Stimulated activated memory B cell treated with anti-CD40 and anti-IgM and Interleukin-4, amounts not matched to agents 10 μg/mL and 1 μg/mL and 100 μg/mL, for 72 hours (primary cell): ENCODE measurements around the gene ZSCAN30.
A peak's percentile ranks its signal among the peaks of the same experiment; 100 is the strongest.

Source experiments
- ATAC-seq: fragments of 150-1000 bp; cut with Tn5 transposase; 2 replicates; pipeline ENCODE4 v1.10.0; 2021
- H3K27ac Mint-ChIP-seq: one replicate; pipeline ENCODE4 v1.8.0; 2022; ENCODE audit warnings: mild to moderate bottlenecking, mixed read lengths
- H3K27me3 Mint-ChIP-seq: one replicate; pipeline ENCODE4 v1.8.0; 2022; ENCODE audit warnings: mixed read lengths
- H3K36me3 Mint-ChIP-seq: one replicate; pipeline ENCODE4 v1.8.0; 2022; ENCODE audit warnings: mixed read lengths
- H3K4me1 Mint-ChIP-seq: one replicate; pipeline ENCODE4 v1.8.0; 2022; ENCODE audit warnings: mixed read lengths
- H3K4me3 Mint-ChIP-seq: one replicate; pipeline ENCODE4 v1.8.0; 2022; ENCODE audit warnings: mild to moderate bottlenecking, moderate library complexity, mixed read lengths
- H3K9me3 Mint-ChIP-seq: one replicate; pipeline ENCODE4 v1.8.0; 2022; ENCODE audit warnings: mixed read lengths

Gene ZSCAN30

DNA sequence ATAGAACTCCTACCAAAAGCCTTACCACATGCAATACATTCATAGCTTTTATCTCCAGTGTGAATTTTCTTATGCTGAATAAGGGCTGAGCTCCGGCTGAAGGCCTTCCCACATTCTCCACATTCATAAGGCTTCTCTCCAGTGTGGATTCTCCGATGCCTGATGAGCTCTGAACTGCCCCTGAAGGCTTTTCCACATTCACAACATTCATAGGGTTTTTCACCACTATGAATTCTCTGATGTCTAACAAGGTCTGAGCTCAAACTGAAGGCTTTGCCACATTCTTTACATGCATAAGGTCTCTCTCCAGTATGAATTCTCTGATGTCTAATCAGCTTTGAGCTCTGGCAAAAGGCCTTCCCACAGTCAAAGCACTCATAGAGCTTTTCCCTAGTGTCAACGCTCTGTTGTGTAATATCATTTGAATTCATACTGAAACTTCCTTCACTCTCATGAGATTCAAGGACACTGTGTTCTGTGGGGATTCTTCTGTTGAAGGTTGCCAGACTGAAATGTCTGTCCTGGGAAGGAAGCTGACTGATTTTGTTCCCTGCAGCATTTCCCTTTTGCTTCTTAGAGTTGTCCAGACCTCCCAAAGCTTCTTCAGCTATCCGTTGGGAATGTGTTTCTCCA lies 36.3 kb downstream of the ZSCAN30 start:
- Mint-ChIP-seq H3K36me3 (peaks cover 81% of the 10 kb centered on the region), H3K9me3 (peaks cover 12% of the 10 kb centered on the region), H3K4me1 (no peaks in the 10 kb centered on the region), H3K4me3 (no peak overlapping the region), H3K27me3 (no peaks in the 10 kb centered on the region), H3K27ac (no peak overlapping the region)
- ATAC-seq = no peak

- Mint-ChIP-seq H3K36me3 (peaks cover 81% of the 10 kb centered on the region), H3K4me3 (no peak overlapping the region), H3K9me3 (peaks cover 15% of the 10 kb centered on the region), H3K4me1 (peaks cover 10% of the 10 kb centered on the region), H3K27ac (no peak overlapping the region), H3K27me3 (no peaks in the 10 kb centered on the region)
- no peak for ATAC-seq
Measured at GRCh38 chr18:35252466-35252865, 37.6 kb downstream of the ZSCAN30 start.

- Mint-ChIP-seq H3K27me3 (no peaks in the 10 kb centered on the region), H3K9me3 (peaks cover 35% of the 10 kb centered on the region), H3K4me3 (no peak overlapping the region), H3K4me1 (peaks cover 31% of the 10 kb centered on the region), H3K27ac (peak overlapping the region; percentile 66), H3K36me3 (peaks cover 94% of the 10 kb centered on the region)
- ATAC-seq = no peak
Measured at GRCh38 chr18:35248429-35248828, 41.6 kb downstream of the ZSCAN30 start.

GRCh38 chr18:35247412-35248249 lies 42.4 kb downstream of the ZSCAN30 start:
- peaks cover 33% of the 10 kb centered on the region for H3K9me3 Mint-ChIP-seq
- peak overlapping the region; percentile 66 for H3K27ac Mint-ChIP-seq
- H3K36me3 Mint-ChIP-seq = peaks cover 94% of the 10 kb centered on the region

GRCh38 chr18:35246831-35247230 lies 43.2 kb downstream of the ZSCAN30 start:
- Mint-ChIP-seq H3K4me1 (peaks cover 38% of the 10 kb centered on the region), H3K27ac (peak overlapping the region; percentile 66), H3K4me3 (no peak overlapping the region), H3K27me3 (no peaks in the 10 kb centered on the region), H3K36me3 (peaks cover 89% of the 10 kb centered on the region), H3K9me3 (peaks cover 33% of the 10 kb centered on the region)
- ATAC-seq = no peak

More at GRCh38 chr18:35247412-35248249, 42.4 kb downstream of the ZSCAN30 start:
- H3K4me3 Mint-ChIP-seq = peak overlapping the region; percentile 49
- H3K4me1 Mint-ChIP-seq = peaks cover 35% of the 10 kb centered on the region
- H3K27me3 Mint-ChIP-seq = no peaks in the 10 kb centered on the region
- ATAC-seq = peak; percentile 84

GRCh38 chr18:35245719-35246317 lies 44.2 kb downstream of the ZSCAN30 start:
- H3K4me1 Mint-ChIP-seq = peaks cover 38% of the 10 kb centered on the region
- peaks cover 33% of the 10 kb centered on the region for H3K9me3 Mint-ChIP-seq
- H3K4me3 Mint-ChIP-seq = no peak overlapping the region
- ATAC-seq = no peak
- peaks cover 79% of the 10 kb centered on the region for H3K36me3 Mint-ChIP-seq
- no peaks in the 10 kb centered on the region for H3K27me3 Mint-ChIP-seq
- no peak overlapping the region for H3K27ac Mint-ChIP-seq

DNA sequence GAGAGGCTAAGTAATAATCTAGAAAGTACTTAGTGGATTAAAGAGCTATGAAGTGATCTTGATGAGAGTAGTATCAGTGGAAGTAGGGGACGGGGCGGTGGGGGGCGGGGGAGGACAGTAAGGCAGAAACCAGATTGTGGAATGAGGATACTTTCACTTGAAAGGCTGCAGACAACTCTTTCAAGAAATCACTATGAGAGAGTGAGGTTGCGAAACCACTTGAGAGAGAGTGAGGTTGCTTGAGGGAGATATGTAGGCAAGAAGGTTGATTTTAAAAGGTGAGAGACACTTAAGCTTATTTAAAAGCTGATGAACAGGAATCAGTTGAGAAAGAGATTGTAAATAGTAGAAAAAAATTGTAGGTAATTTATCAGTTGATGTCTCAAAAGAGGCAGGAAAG lies 45.4 kb downstream of the ZSCAN30 start:
- peaks cover 38% of the 10 kb centered on the region for H3K4me1 Mint-ChIP-seq
- no peak overlapping the region for H3K27ac Mint-ChIP-seq
- no peaks in the 10 kb centered on the region for H3K27me3 Mint-ChIP-seq
- H3K9me3 Mint-ChIP-seq = peaks cover 33% of the 10 kb centered on the region
- peaks cover 69% of the 10 kb centered on the region for H3K36me3 Mint-ChIP-seq
- no peak for ATAC-seq
- H3K4me3 Mint-ChIP-seq = no peak overlapping the region

DNA sequence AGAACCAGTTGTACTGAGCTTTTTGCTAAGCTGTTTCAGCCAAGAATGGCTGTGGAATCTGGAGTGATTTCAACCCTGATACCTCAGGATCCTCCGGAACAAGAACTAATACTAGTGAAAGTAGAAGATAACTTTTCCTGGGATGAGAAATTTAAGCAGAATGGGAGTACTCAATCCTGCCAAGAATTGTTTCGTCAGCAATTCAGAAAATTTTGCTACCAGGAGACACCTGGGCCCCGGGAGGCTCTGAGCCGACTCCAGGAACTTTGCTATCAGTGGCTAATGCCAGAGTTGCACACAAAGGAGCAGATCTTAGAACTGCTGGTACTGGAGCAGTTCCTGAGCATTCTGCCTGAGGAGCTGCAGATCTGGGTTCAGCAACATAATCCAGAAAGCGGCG lies 47.6 kb downstream of the ZSCAN30 start:
- H3K4me3 Mint-ChIP-seq = no peak overlapping the region
- no peak for ATAC-seq
- peaks cover 51% of the 10 kb centered on the region for H3K36me3 Mint-ChIP-seq

DNA sequence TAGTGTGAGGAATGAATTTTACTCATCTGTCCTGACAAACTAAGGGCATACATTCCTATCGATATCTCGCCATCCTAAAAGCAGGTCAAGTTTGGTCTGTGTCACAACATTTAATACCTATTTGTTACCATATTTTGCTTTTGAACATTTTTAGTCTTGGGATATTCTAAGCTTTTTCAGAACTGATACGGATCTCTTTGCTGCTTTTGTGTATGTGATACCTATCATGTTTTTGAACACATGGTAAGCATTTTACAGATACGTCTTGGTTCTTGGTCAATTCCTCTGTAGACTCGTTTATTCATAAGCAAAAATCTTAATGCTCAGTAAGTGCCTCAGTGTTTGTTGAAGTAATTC lies 48.6 kb downstream of the ZSCAN30 start:
- no peak for ATAC-seq
- Mint-ChIP-seq H3K4me3 (peak overlapping the region; percentile 98), H3K9me3 (peaks cover 25% of the 10 kb centered on the region), H3K27me3 (no peaks in the 10 kb centered on the region), H3K27ac (peak overlapping the region; percentile 100), H3K36me3 (peaks cover 41% of the 10 kb centered on the region), H3K4me1 (peaks cover 20% of the 10 kb centered on the region)

More for the DNA sequence above, 47.6 kb downstream of the ZSCAN30 start:
- Mint-ChIP-seq H3K4me1 (peaks cover 28% of the 10 kb centered on the region), H3K9me3 (peaks cover 30% of the 10 kb centered on the region), H3K27ac (peak overlapping the region; percentile 32), H3K27me3 (no peaks in the 10 kb centered on the region)

DNA sequence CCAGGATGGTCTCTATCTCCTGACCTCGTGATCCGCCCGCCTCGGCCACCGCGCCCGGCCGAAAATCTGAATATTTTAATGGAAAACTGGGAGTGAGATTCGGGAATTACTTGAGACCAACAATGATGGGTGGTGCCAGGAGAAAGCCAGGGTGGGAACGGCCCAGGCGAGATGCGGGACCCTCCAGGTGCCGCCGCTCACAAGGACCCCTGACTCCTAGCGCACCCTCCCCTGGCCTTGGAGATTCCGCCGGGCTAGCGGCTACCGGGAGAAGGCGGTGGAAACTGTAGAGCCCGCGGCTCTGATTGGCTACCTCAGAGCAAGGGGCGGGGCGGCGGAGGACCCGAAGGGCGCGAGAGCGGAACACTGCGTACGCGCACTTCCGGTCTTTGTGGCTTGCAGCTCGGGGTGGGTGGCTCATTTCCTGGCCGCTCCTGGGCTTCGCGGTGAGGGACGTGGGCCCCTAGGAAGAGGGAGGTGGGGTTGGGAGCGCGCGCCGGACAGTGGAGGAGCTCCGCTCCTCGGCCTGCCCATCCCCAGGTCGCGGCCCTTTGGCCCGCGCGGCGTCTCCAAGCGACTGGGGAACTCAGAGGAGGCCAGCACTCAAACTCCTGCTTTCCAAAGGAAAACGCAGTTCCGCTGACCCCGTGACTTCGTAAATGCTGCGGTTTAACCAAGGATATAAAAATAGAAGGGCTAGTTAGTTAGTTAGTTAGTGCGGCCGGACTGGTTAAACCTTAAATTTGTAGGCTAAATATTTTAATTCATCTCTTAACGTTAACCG lies 49.2 kb downstream of the ZSCAN30 start, which contains the start of gene ZNF397:
Gene ZNF397 (plus strand): TSS at position 371 of the 784 bp plus-strand sequence. CDS start 1,437 bp downstream, outside the sequence.
- H3K4me1 Mint-ChIP-seq = peaks cover 19% of the 10 kb centered on the region
- peaks cover 36% of the 10 kb centered on the region for H3K36me3 Mint-ChIP-seq

DNA sequence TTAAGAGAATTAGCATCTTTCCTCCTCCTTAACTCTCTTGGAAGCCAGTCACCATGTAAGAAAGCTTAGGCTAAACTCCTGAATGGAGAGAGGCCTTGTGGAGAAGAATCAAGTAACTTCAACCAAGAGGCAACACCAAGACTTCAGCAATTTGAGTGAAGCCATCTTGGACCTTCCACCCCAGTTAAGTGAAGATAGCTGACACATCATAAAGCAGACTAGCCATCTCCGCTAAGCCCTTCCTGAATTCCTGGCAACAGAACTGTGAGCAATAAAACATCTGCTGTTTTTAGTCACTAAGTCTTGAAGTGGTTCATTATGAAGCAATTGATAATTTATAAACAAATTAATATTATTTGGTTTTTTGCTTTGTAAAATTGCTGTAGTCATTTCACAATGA lies 50.7 kb downstream of the ZSCAN30 start:
- Mint-ChIP-seq H3K27ac (peak overlapping the region; percentile 37), H3K27me3 (no peaks in the 10 kb centered on the region), H3K36me3 (peaks cover 20% of the 10 kb centered on the region), H3K4me1 (peaks cover 16% of the 10 kb centered on the region), H3K9me3 (peaks cover 10% of the 10 kb centered on the region), H3K4me3 (no peak overlapping the region)
- ATAC-seq = no peak

More for the DNA sequence above, 49.2 kb downstream of the ZSCAN30 start, which contains the start of gene ZNF397:
- Mint-ChIP-seq H3K4me3 (peak within 1 kb of the TSS; percentile 98), H3K27ac (peak within 1 kb of the TSS; percentile 100), H3K9me3 (peaks cover 22% of the 10 kb centered on the region), H3K27me3 (no peaks in the 10 kb centered on the region)
- peak; percentile 100 for ATAC-seq

GRCh38 chr18:35236571-35237363 lies 53.3 kb downstream of the ZSCAN30 start:
- H3K4me3 Mint-ChIP-seq = no peak overlapping the region
- H3K36me3 Mint-ChIP-seq = no peaks in the 10 kb centered on the region
- ATAC-seq = no peak
- H3K9me3 Mint-ChIP-seq = no peaks in the 10 kb centered on the region
- H3K27me3 Mint-ChIP-seq = no peaks in the 10 kb centered on the region
- H3K27ac Mint-ChIP-seq = no peak overlapping the region
- no peaks in the 10 kb centered on the region for H3K4me1 Mint-ChIP-seq

- peaks cover 5% of the 10 kb centered on the region for H3K4me1 Mint-ChIP-seq
- no peaks in the 10 kb centered on the region for H3K27me3 Mint-ChIP-seq
- no peaks in the 10 kb centered on the region for H3K36me3 Mint-ChIP-seq
- peak; percentile 76 for ATAC-seq
- no peaks in the 10 kb centered on the region for H3K9me3 Mint-ChIP-seq
- peak overlapping the region; percentile 43 for H3K27ac Mint-ChIP-seq
- H3K4me3 Mint-ChIP-seq = peak overlapping the region; percentile 70
Measured at GRCh38 chr18:35231052-35231451, 59.0 kb downstream of the ZSCAN30 start.

GRCh38 chr18:35227254-35227653 lies 62.8 kb downstream of the ZSCAN30 start:
- Mint-ChIP-seq H3K36me3 (no peaks in the 10 kb centered on the region), H3K27ac (no peak overlapping the region), H3K9me3 (no peaks in the 10 kb centered on the region), H3K4me1 (peaks cover 5% of the 10 kb centered on the region), H3K27me3 (no peaks in the 10 kb centered on the region), H3K4me3 (no peak overlapping the region)
- ATAC-seq = no peak
